NCI-H1092 treated with DMSO at 0.1 percent for 48 hours (cell line): Measurements from ENCODE around the gene TNFRSF6B.
"Not testable (repeated sequence)": the region's sequence is repeated elsewhere in the genome, so short reads cannot be mapped to it uniquely, and the experiment has no call there.

ENCODE experiments used
- DNase-seq: peaks from one replicate; lab custom pipeline; 2025; lab: John Stamatoyannopoulos, UW

The TNFRSF6B gene

GRCh38 chr20:63708301-63709148 lies 12.1 kb downstream of the TNFRSF6B start:
- no peak for DNase-seq

- no peak for DNase-seq
Measured at GRCh38 chr20:63709149-63709527, 12.7 kb downstream of the TNFRSF6B start.

- DNase-seq, result no peak
Measured at GRCh38 chr20:63711085-63711645, 14.7 kb downstream of the TNFRSF6B start.

GRCh38 chr20:63712191-63712590 lies 15.7 kb downstream of the TNFRSF6B start:
- DNase-seq, result no peak

- DNase-seq, result no peak
Measured at GRCh38 chr20:63714858-63715257, 18.4 kb downstream of the TNFRSF6B start.

- no peak for DNase-seq
Measured at GRCh38 chr20:63718996-63719395, 22.5 kb downstream of the TNFRSF6B start.

- DNase-seq, result not testable (repeated sequence)
Measured at GRCh38 chr20:63722967-63723622, 26.6 kb downstream of the TNFRSF6B start.

- DNase-seq, result not testable (repeated sequence)
Measured at GRCh38 chr20:63730189-63730733, 33.8 kb downstream of the TNFRSF6B start.

- no peak for DNase-seq
Measured at GRCh38 chr20:63731410-63731809, 35.0 kb downstream of the TNFRSF6B start.

- no peak for DNase-seq
Measured at GRCh38 chr20:63732118-63733095, 36.0 kb downstream of the TNFRSF6B start.

GRCh38 chr20:63733117-63733516 lies 36.7 kb downstream of the TNFRSF6B start:
- DNase-seq, result no peak

GRCh38 chr20:63733579-63734081 lies 37.2 kb downstream of the TNFRSF6B start:
- DNase-seq, result no peak

- no peak for DNase-seq
Measured at GRCh38 chr20:63734111-63734945, 37.9 kb downstream of the TNFRSF6B start.

- no peak for DNase-seq
Measured at GRCh38 chr20:63734946-63735858, 38.8 kb downstream of the TNFRSF6B start.

- no peak for DNase-seq
Measured at GRCh38 chr20:63735859-63736718, 39.6 kb downstream of the TNFRSF6B start, which contains the start of gene LIME1. Gene LIME1 (plus strand): TSS chr20:63736664. CDS start chr20:63737550, 886 bp downstream.

GRCh38 chr20:63736893-63737694 lies 40.6 kb downstream of the TNFRSF6B start:
- DNase-seq, result no peak

- DNase-seq, result no peak
Measured at GRCh38 chr20:63737695-63737944, 41.2 kb downstream of the TNFRSF6B start.
